T-helper 1 cell treated with Interleukin-12 subunit alpha and Interleukin-12 subunit beta and Interleukin-4 antibody, amounts not matched to agents 30 μg/mL and 1 μg/mL, for 36 hours (primary cell): ENCODE data around the gene UBE2L5.

ENCODE experiments used
- H3K27ac Mint-ChIP-seq: one replicate; pipeline ENCODE4 v1.8.0; 2021; ENCODE audit warnings: mild to moderate bottlenecking, mixed read lengths
- H3K27me3 Mint-ChIP-seq: one replicate; pipeline ENCODE4 v1.8.0; 2021; ENCODE audit warnings: low read depth, mixed read lengths
- H3K36me3 Mint-ChIP-seq: one replicate; pipeline ENCODE4 v1.8.0; 2021; ENCODE audit warnings: low read depth, mixed read lengths
- H3K4me1 Mint-ChIP-seq: one replicate; pipeline ENCODE4 v1.8.0; 2021; ENCODE audit warnings: low read depth, mixed read lengths
- H3K4me3 Mint-ChIP-seq: one replicate; pipeline ENCODE4 v1.8.0; 2021; ENCODE audit warnings: mild to moderate bottlenecking, moderate library complexity, mixed read lengths
- H3K9me3 Mint-ChIP-seq: one replicate; pipeline ENCODE4 v1.8.0; 2021; ENCODE audit warnings: mixed read lengths

UBE2L5 gene

GRCh38 chr13:30395192-30396158 is 26.8 kb upstream of the UBE2L5 start:
- no peaks in the 10 kb centered on the region for H3K27me3 Mint-ChIP-seq
- H3K4me3 Mint-ChIP-seq, result peak overlapping the region; percentile 83
- peak overlapping the region; percentile 96 for H3K27ac Mint-ChIP-seq

GRCh38 chr13:30396434-30397075 is 25.7 kb upstream of the UBE2L5 start:
- H3K27ac Mint-ChIP-seq, result peak overlapping the region; percentile 13
- H3K4me1 Mint-ChIP-seq, result peaks cover 38% of the 10 kb centered on the region
- H3K27me3 Mint-ChIP-seq, result no peaks in the 10 kb centered on the region
- no peaks in the 10 kb centered on the region for H3K9me3 Mint-ChIP-seq
- no peak overlapping the region for H3K4me3 Mint-ChIP-seq
- H3K36me3 Mint-ChIP-seq, result no peaks in the 10 kb centered on the region

More at GRCh38 chr13:30395192-30396158, 26.8 kb upstream of the UBE2L5 start:
- no peaks in the 10 kb centered on the region for H3K9me3 Mint-ChIP-seq
- H3K4me1 Mint-ChIP-seq, result peaks cover 38% of the 10 kb centered on the region
- H3K36me3 Mint-ChIP-seq, result no peaks in the 10 kb centered on the region

GRCh38 chr13:30398601-30399072 is 23.7 kb upstream of the UBE2L5 start:
- no peaks in the 10 kb centered on the region for H3K9me3 Mint-ChIP-seq
- no peak overlapping the region for H3K4me3 Mint-ChIP-seq
- no peak overlapping the region for H3K27ac Mint-ChIP-seq

GRCh38 chr13:30400376-30400775 is 21.9 kb upstream of the UBE2L5 start:
- H3K4me3 Mint-ChIP-seq, result no peak overlapping the region
- no peaks in the 10 kb centered on the region for H3K9me3 Mint-ChIP-seq
- H3K4me1 Mint-ChIP-seq, result peaks cover 17% of the 10 kb centered on the region
- no peaks in the 10 kb centered on the region for H3K36me3 Mint-ChIP-seq
- H3K27me3 Mint-ChIP-seq, result no peaks in the 10 kb centered on the region
- H3K27ac Mint-ChIP-seq, result no peak overlapping the region

More at GRCh38 chr13:30398601-30399072, 23.7 kb upstream of the UBE2L5 start:
- Mint-ChIP-seq H3K27me3 (no peaks in the 10 kb centered on the region), H3K4me1 (peaks cover 28% of the 10 kb centered on the region), H3K36me3 (no peaks in the 10 kb centered on the region)

- Mint-ChIP-seq H3K4me3 (no peak overlapping the region), H3K9me3 (no peaks in the 10 kb centered on the region), H3K4me1 (peaks cover 8% of the 10 kb centered on the region), H3K36me3 (no peaks in the 10 kb centered on the region), H3K27me3 (peaks cover 8% of the 10 kb centered on the region), H3K27ac (no peak overlapping the region)
These were observed 20.9 kb upstream of the UBE2L5 start for GRCh38 chr13:30401347-30401746.

GRCh38 chr13:30403456-30403855 is 18.8 kb upstream of the UBE2L5 start:
- no peak overlapping the region for H3K27ac Mint-ChIP-seq
- no peak overlapping the region for H3K4me3 Mint-ChIP-seq
- no peaks in the 10 kb centered on the region for H3K36me3 Mint-ChIP-seq
- peaks cover 11% of the 10 kb centered on the region for H3K27me3 Mint-ChIP-seq
- no peaks in the 10 kb centered on the region for H3K9me3 Mint-ChIP-seq
- peaks cover 14% of the 10 kb centered on the region for H3K4me1 Mint-ChIP-seq

- H3K27ac Mint-ChIP-seq, result no peak overlapping the region
- H3K36me3 Mint-ChIP-seq, result no peaks in the 10 kb centered on the region
- no peaks in the 10 kb centered on the region for H3K9me3 Mint-ChIP-seq
- H3K4me3 Mint-ChIP-seq, result no peak overlapping the region
- H3K4me1 Mint-ChIP-seq, result peaks cover 18% of the 10 kb centered on the region
- H3K27me3 Mint-ChIP-seq, result peaks cover 11% of the 10 kb centered on the region
These were observed 18.1 kb upstream of the UBE2L5 start for GRCh38 chr13:30404207-30404606.

- Mint-ChIP-seq H3K4me1 (peaks cover 22% of the 10 kb centered on the region), H3K9me3 (no peaks in the 10 kb centered on the region), H3K27me3 (peaks cover 11% of the 10 kb centered on the region), H3K36me3 (peaks cover 2% of the 10 kb centered on the region), H3K27ac (no peak overlapping the region), H3K4me3 (no peak overlapping the region)
These were observed 15.4 kb upstream of the UBE2L5 start for GRCh38 chr13:30406779-30407416.

- peak overlapping the region; percentile 59 for H3K4me3 Mint-ChIP-seq
- H3K36me3 Mint-ChIP-seq, result peaks cover 2% of the 10 kb centered on the region
- peaks cover 23% of the 10 kb centered on the region for H3K4me1 Mint-ChIP-seq
- H3K27ac Mint-ChIP-seq, result peak overlapping the region; percentile 70
- H3K9me3 Mint-ChIP-seq, result no peaks in the 10 kb centered on the region
- H3K27me3 Mint-ChIP-seq, result peaks cover 11% of the 10 kb centered on the region
These were observed 13.8 kb upstream of the UBE2L5 start for GRCh38 chr13:30408319-30409101.

GRCh38 chr13:30409886-30410704 is 12.2 kb upstream of the UBE2L5 start:
- Mint-ChIP-seq H3K27me3 (peaks cover 11% of the 10 kb centered on the region), H3K9me3 (no peaks in the 10 kb centered on the region), H3K27ac (no peak overlapping the region), H3K4me3 (no peak overlapping the region), H3K36me3 (peaks cover 2% of the 10 kb centered on the region), H3K4me1 (peaks cover 24% of the 10 kb centered on the region)

GRCh38 chr13:30410705-30411125 is 11.6 kb upstream of the UBE2L5 start:
- H3K27me3 Mint-ChIP-seq, result peaks cover 10% of the 10 kb centered on the region
- H3K4me1 Mint-ChIP-seq, result peaks cover 27% of the 10 kb centered on the region
- H3K36me3 Mint-ChIP-seq, result peaks cover 2% of the 10 kb centered on the region
- no peaks in the 10 kb centered on the region for H3K9me3 Mint-ChIP-seq
- H3K27ac Mint-ChIP-seq, result no peak overlapping the region
- no peak overlapping the region for H3K4me3 Mint-ChIP-seq

- Mint-ChIP-seq H3K27ac (no peak overlapping the region), H3K4me3 (no peak overlapping the region), H3K36me3 (peaks cover 2% of the 10 kb centered on the region), H3K9me3 (no peaks in the 10 kb centered on the region), H3K27me3 (no peaks in the 10 kb centered on the region), H3K4me1 (peaks cover 25% of the 10 kb centered on the region)
These were observed 9.9 kb upstream of the UBE2L5 start for GRCh38 chr13:30412346-30412745.

GRCh38 chr13:30413842-30414241 is 8.5 kb upstream of the UBE2L5 start:
- H3K4me3 Mint-ChIP-seq, result no peak overlapping the region
- H3K9me3 Mint-ChIP-seq, result no peaks in the 10 kb centered on the region
- no peaks in the 10 kb centered on the region for H3K27me3 Mint-ChIP-seq
- peaks cover 18% of the 10 kb centered on the region for H3K4me1 Mint-ChIP-seq
- no peak overlapping the region for H3K27ac Mint-ChIP-seq
- H3K36me3 Mint-ChIP-seq, result peaks cover 2% of the 10 kb centered on the region
